Endodermal cell (in vitro differentiated cells): ENCODE data around the gene PTPN11. TPM values are rescaled to one million over a fixed set of nuclear protein-coding genes. Genes with fewer than 3 reads are reported as not detected.
"Not testable (repeated sequence)": the region's sequence is repeated elsewhere in the genome, so short reads cannot be mapped to it uniquely, and the experiment has no call there.

ENCODE experiments used
- DNase-seq: peaks from one replicate; pipeline ENCODE4 v3.0.0-alpha.2; 2017
- H3K27ac ChIP-seq: 2 replicates; pipeline ENCODE4 v1.5.1; 2013; ENCODE audit warnings: mild to moderate bottlenecking, low read depth, low read length, moderate library complexity
- H3K27me3 ChIP-seq: 2 replicates; pipeline ENCODE4 v1.6.1; 2013; ENCODE audit warnings: mild to moderate bottlenecking, low read length, moderate library complexity; ENCODE audit not compliant: insufficient read depth, control insufficient read depth, poor library complexity, severe bottlenecking
- H3K36me3 ChIP-seq: 2 replicates; pipeline ENCODE4 v1.7.0; 2013; ENCODE audit warnings: mild to moderate bottlenecking, low read length, moderate library complexity; ENCODE audit not compliant: control insufficient read depth, insufficient read depth
- H3K4me1 ChIP-seq: one replicate; pipeline ENCODE4 v1.7.0; 2013; ENCODE audit warnings: low read length; ENCODE audit not compliant: control insufficient read depth, insufficient read depth
- H3K4me3 ChIP-seq: 2 replicates; pipeline ENCODE4 v1.5.1; 2013; ENCODE audit warnings: mild to moderate bottlenecking, low read length, moderate library complexity
- H3K9ac ChIP-seq: 2 replicates; pipeline ENCODE4 v1.6.1; 2013; ENCODE audit warnings: mild to moderate bottlenecking, low read length, moderate library complexity; ENCODE audit not compliant: poor library complexity, severe bottlenecking; ENCODE audit errors: extremely low read depth
- H3K9me3 ChIP-seq: 2 replicates; pipeline ENCODE4 v1.6.1; 2013; ENCODE audit warnings: mild to moderate bottlenecking, low read length, moderate library complexity; ENCODE audit not compliant: control insufficient read depth
- H3K27ac Mint-ChIP-seq: 2 replicates; pipeline ENCODE4 v1.8.0; 2020; ENCODE audit warnings: mixed read lengths
- H3K27me3 Mint-ChIP-seq: 2 replicates; pipeline ENCODE4 v1.8.0; 2021; ENCODE audit warnings: mild to moderate bottlenecking, mixed read lengths; ENCODE audit not compliant: insufficient read depth
- H3K36me3 Mint-ChIP-seq: 2 replicates; pipeline ENCODE4 v1.8.0; 2020; ENCODE audit warnings: low read depth, mixed read lengths
- H3K4me1 Mint-ChIP-seq: 2 replicates; pipeline ENCODE4 v1.8.0; 2020; ENCODE audit warnings: mixed read lengths
- H3K4me3 Mint-ChIP-seq: 2 replicates; pipeline ENCODE4 v1.8.0; 2020; ENCODE audit warnings: mild to moderate bottlenecking, moderate library complexity, mixed read lengths
- H3K9me3 Mint-ChIP-seq: 2 replicates; pipeline ENCODE4 v1.8.0; 2020; ENCODE audit warnings: mild to moderate bottlenecking, mixed read lengths
- CTCF ChIP-seq: fragments of 200-600 bp; sonication (generic); conservative IDR thresholded peaks from 2 replicates; pipeline ENCODE4 v1.5.0; 2021; ENCODE audit warnings: antibody characterized with exemption, mild to moderate bottlenecking
- WGBS, 2 experiments: methylation state at CpG; one replicate each; pipeline versions ENCODE4 v1.1.5 to v1.1.7; 2013; ENCODE audit warnings: missing lambda C conversion rate in 2 of 2, mixed read lengths in 1 of 2; ENCODE audit not compliant: insufficient coverage in 1 of 2, insufficient read length in 1 of 2; 5-methylcytosine and 5-hydroxymethylcytosine counted together
- total RNA-seq, 2 donors: library from RNA; stranded (reverse); fragmentation: NEBNext Ultra II Directional in 1 of 2; extraction: Animal tissue kit (Norgen Biotek cat#: 25700) in 1 of 2; gene quantifications; 2 replicates in 1 of 2; 3 replicates in 1 of 2; pipeline ENCODE4 v1.2.1, GENCODE V29; 2021

PTPN11 gene
- total RNA-seq, 2 donors from 2014 or later: 98.2 to 106 TPM

- peaks cover 4% of the 10 kb centered on the region for H3K4me1 Mint-ChIP-seq
- Histone ChIP-seq H3K9me3 (no peaks in the 10 kb centered on the region), H3K4me3 (no peak overlapping the region), H3K27me3 (peaks cover 42% of the 10 kb centered on the region), H3K36me3 (no peaks in the 10 kb centered on the region), H3K9ac (no peak overlapping the region), H3K4me1 (no peaks in the 10 kb centered on the region), H3K27ac (peak overlapping the region; percentile 62)
- peaks cover 44% of the 10 kb centered on the region for H3K27me3 Mint-ChIP-seq
- H3K9me3 Mint-ChIP-seq: peaks cover 12% of the 10 kb centered on the region
- H3K36me3 Mint-ChIP-seq: no peaks in the 10 kb centered on the region
- no peak overlapping the region for H3K4me3 Mint-ChIP-seq
- no peak for DNase-seq
- WGBS, 2 experiments: 73 to 84% methylated on average over 4 to 7 of the region's 7 CpGs
- no peak for TF ChIP-seq CTCF
- no peak overlapping the region for H3K27ac Mint-ChIP-seq
Measured at GRCh38 chr12:112517730-112518364, 99.1 kb downstream of the PTPN11 start.

- Histone ChIP-seq H3K27ac (peak overlapping the region; percentile 62), H3K9ac (no peak overlapping the region), H3K4me3 (no peak overlapping the region), H3K27me3 (peaks cover 42% of the 10 kb centered on the region), H3K4me1 (no peaks in the 10 kb centered on the region), H3K9me3 (no peaks in the 10 kb centered on the region), H3K36me3 (no peaks in the 10 kb centered on the region)
- 95 to 96% methylated on average over 5 to 7 of the region's 7 CpGs for whole genome bisulfite sequencing, 2 experiments
- TF ChIP-seq CTCF: no peak
- H3K4me1 Mint-ChIP-seq: peaks cover 4% of the 10 kb centered on the region
- no peaks in the 10 kb centered on the region for H3K36me3 Mint-ChIP-seq
- peaks cover 12% of the 10 kb centered on the region for H3K9me3 Mint-ChIP-seq
- DNase-seq: no peak
- no peak overlapping the region for H3K27ac Mint-ChIP-seq
- H3K4me3 Mint-ChIP-seq: no peak overlapping the region
- H3K27me3 Mint-ChIP-seq: peaks cover 47% of the 10 kb centered on the region
Measured at GRCh38 chr12:112518365-112518735, 99.6 kb downstream of the PTPN11 start.

- Mint-ChIP-seq H3K9me3 (peaks cover 12% of the 10 kb centered on the region), H3K27me3 (peaks cover 48% of the 10 kb centered on the region)
- H3K27ac Mint-ChIP-seq, DNase-seq, H3K27ac ChIP-seq, H3K4me3 ChIP-seq, H3K4me1 Mint-ChIP-seq, H3K9ac ChIP-seq, H3K4me1 ChIP-seq, H3K36me3 ChIP-seq, H3K4me3 Mint-ChIP-seq, H3K9me3 ChIP-seq, H3K36me3 Mint-ChIP-seq: not testable (repeated sequence)
- 97 to 100% methylated on average over 2 to 26 of the region's 26 CpGs for WGBS, 2 experiments
- peaks cover 44% of the 10 kb centered on the region for H3K27me3 ChIP-seq
Measured at GRCh38 chr12:112519841-112520340, 101.1 kb downstream of the PTPN11 start.
